Body of pancreas (tissue), 4 donors: ENCODE measurements around the gene ZNF574. TPM values are rescaled to one million over a fixed set of nuclear protein-coding genes. Genes with fewer than 3 reads are reported as not detected.

Experiments
- ATAC-seq: fragments of 150-250 bp; one replicate; pipeline ENCODE4 v1.9.1; 2016
- DNase-seq, 4 donors: peaks; one replicate each; pipeline ENCODE4 v3.0.0-alpha.2; 2019
- H3K27ac ChIP-seq, 4 donors: fragments of 200-600 bp; sonication (generic); 1 replicate in 3 of 4; 2 replicates in 1 of 4; pipeline versions ENCODE4 v1.5.1 to v1.6.1; 2016 to 2019; ENCODE audit warnings: mild to moderate bottlenecking in 1 of 4, mixed read lengths in 1 of 4, moderate library complexity in 1 of 4
- H3K27me3 ChIP-seq, 2 donors: fragments of 200-600 bp; sonication (generic); one replicate each; pipeline ENCODE4 v1.6.0; 2016; ENCODE audit warnings: mild to moderate bottlenecking in 1 of 2
- H3K36me3 ChIP-seq, 2 donors: fragments of 200-600 bp; sonication (generic); replicated peaks in 1 of 2; 2 replicates each; pipeline ENCODE4 v1.5.1; 2016; ENCODE audit warnings: low read depth in 2 of 2; ENCODE audit not compliant: insufficient read depth in 1 of 2
- H3K4me1 ChIP-seq: fragments of 200-600 bp; sonication (generic); one replicate; pipeline ENCODE4 v1.6.0; 2016
- H3K4me3 ChIP-seq, 2 donors: fragments of 200-600 bp; sonication (generic); 1 replicate in 1 of 2; 2 replicates in 1 of 2; pipeline ENCODE4 v1.5.1; 2016 to 2019
- H3K9me3 ChIP-seq, 3 donors: fragments of 200-600 bp; sonication (generic); 1 replicate in 2 of 3; 2 replicates in 1 of 3; pipeline ENCODE4 v1.5.1; 2016
- POLR2A ChIP-seq, 3 donors: fragments of 450-650 bp; IDR thresholded peaks; one replicate each; pipeline ENCODE4 v1.6.1; 2016; ENCODE audit warnings: antibody characterized with exemption in 3 of 3, mild to moderate bottlenecking in 2 of 3
- WGBS, 2 donors: methylation state at CpG; one replicate each; pipeline ENCODE4 v1.1.5; 2017; 5-methylcytosine and 5-hydroxymethylcytosine counted together
- intact Hi-C: fragments of 100-400 bp; cut with DNase I; formaldehyde crosslinking; loops from one replicate; pipeline ENCODE4 v1.15.1; 2023
- total RNA-seq, 2 donors: library from RNA; depleted of rRNA; stranded (reverse); fragments of >200 nt; gene quantifications; one replicate each; pipeline ENCODE4 v1.1.0, GENCODE V29; 2016
- TF ChIP-seq, protein P1 (sequence below), 7 experiments: fragments of 450-650 bp in 4 of 7; fragments of 200-600 bp in 3 of 7; sonication (generic) in 3 of 7; IDR thresholded peaks; one replicate each; pipeline ENCODE4 v1.5.1; 2016 to 2019; ENCODE audit warnings: antibody characterized with exemption in 7 of 7

Gene ZNF574, protein sequence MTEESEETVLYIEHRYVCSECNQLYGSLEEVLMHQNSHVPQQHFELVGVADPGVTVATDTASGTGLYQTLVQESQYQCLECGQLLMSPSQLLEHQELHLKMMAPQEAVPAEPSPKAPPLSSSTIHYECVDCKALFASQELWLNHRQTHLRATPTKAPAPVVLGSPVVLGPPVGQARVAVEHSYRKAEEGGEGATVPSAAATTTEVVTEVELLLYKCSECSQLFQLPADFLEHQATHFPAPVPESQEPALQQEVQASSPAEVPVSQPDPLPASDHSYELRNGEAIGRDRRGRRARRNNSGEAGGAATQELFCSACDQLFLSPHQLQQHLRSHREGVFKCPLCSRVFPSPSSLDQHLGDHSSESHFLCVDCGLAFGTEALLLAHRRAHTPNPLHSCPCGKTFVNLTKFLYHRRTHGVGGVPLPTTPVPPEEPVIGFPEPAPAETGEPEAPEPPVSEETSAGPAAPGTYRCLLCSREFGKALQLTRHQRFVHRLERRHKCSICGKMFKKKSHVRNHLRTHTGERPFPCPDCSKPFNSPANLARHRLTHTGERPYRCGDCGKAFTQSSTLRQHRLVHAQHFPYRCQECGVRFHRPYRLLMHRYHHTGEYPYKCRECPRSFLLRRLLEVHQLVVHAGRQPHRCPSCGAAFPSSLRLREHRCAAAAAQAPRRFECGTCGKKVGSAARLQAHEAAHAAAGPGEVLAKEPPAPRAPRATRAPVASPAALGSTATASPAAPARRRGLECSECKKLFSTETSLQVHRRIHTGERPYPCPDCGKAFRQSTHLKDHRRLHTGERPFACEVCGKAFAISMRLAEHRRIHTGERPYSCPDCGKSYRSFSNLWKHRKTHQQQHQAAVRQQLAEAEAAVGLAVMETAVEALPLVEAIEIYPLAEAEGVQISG
- 10 to 100 TPM in 1 of 2 donors, 1 to 10 TPM in 1; 8.6 to 14.2 TPM for total RNA-seq

DNA sequence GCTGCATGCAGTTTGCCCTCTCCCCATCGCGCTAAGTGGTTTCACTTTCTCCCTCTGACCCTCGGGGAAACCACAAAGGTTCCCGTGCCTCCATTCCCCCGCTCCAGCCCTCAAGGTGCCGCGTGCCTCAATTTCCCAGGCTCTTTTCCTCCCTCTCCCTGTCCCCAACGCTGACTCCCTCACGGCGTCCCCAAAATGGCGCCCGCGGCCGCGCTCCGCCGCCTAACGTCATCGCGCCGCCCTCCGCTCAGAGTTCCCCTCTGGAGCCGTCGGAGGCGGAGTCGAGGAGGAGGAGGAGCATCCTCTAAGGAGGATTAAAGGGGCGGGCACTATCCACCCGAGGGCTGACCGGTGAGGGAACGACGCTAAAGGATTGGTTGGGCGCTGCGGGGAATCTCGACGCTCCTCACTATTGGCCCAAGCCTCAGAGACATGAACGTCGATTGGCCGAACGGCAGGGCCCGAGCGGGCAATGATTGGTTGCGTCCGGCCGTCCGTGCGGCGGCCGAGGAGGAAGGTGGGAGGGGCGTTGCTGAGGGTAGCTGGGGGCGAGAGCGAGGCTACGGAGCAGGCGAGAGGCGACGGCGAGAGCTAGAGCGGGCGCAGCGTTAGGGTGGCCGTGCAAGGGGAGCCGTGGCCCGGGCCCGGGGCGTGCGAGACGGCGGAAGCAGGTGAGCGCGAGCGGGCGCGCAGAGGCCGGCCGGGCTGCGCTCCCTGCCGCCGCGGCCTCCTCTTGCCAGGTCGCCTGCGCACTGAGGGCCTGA, at the start of gene ZNF574:
Gene ZNF574 (plus strand): TSS at position 551 of the 764 bp plus-strand sequence. CDS start 2,441 bp downstream, outside the sequence.
- ATAC-seq = peak; percentile 98
- WGBS, 2 donors = 0 to 1% methylated on average over 41 to 80 of the region's 80 CpGs
- H3K27ac ChIP-seq = peak within 1 kb of the TSS; percentile 88 to 99 (median 96)
- peaks cover 15 to 16% of the 10 kb centered on the region in 2 donors for H3K36me3 ChIP-seq
- intact Hi-C loops = no loop called here
- DNase-seq = peak; percentile 99
- peaks cover 19% of the 10 kb centered on the region for H3K4me1 ChIP-seq
- no peaks in the 10 kb centered on the region for H3K27me3 ChIP-seq
- TF ChIP-seq POLR2A (IDR thresholded peaks at IDR 0.05) = peak; percentile 83 to 97 (median 95)
- TF ChIP-seq, protein P1, sequence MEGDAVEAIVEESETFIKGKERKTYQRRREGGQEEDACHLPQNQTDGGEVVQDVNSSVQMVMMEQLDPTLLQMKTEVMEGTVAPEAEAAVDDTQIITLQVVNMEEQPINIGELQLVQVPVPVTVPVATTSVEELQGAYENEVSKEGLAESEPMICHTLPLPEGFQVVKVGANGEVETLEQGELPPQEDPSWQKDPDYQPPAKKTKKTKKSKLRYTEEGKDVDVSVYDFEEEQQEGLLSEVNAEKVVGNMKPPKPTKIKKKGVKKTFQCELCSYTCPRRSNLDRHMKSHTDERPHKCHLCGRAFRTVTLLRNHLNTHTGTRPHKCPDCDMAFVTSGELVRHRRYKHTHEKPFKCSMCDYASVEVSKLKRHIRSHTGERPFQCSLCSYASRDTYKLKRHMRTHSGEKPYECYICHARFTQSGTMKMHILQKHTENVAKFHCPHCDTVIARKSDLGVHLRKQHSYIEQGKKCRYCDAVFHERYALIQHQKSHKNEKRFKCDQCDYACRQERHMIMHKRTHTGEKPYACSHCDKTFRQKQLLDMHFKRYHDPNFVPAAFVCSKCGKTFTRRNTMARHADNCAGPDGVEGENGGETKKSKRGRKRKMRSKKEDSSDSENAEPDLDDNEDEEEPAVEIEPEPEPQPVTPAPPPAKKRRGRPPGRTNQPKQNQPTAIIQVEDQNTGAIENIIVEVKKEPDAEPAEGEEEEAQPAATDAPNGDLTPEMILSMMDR (IDR thresholded peaks at IDR 0.05) = no peak
- H3K9me3 ChIP-seq = no peaks in the 10 kb centered on the region
- peak within 1 kb of the TSS; percentile 29 to 79 for H3K4me3 ChIP-seq

DNA sequence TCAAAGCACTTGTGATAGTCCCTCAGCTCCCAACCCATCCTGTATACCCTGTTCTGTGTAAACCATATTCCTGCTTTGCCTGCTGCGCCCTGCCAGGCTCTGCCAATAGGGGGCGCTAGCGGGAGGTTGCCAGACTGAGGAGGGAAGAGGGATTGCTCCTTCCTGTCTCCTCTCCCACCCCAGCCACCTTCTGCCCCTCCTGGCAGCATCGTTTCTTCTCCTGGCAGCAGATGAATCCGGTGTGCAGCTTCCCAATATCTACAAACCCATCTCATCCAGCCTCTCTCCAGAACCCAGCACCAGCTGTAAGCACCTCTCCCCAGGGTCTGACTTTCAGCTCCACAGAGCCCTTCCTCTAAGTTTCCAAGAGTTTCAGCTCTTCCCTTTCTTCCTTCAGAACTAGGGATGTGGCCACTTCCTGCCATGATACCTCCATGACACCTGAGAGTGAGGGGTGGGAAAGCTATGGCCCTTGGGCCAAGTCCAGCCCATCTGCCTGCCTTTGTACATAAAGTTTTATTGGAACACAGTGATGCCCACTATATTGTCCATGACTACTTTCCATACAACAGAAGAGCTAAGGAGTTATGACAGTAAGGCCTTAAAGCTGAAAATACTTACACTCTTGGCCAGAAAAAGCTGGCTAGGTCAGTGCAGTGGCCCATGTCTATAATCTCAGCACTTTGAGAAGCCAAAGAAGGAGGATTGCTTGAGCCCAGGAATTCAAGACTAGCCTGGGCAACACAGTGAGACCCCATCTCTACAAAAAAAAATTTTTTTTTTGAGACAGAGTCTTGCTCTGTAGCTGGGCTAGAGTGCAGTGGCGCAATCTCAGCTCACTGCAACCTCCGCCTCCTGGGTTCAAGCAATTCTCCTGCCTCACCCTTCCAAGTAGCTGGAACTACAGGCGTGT, 47.4 kb upstream of the ZNF574 start:
- no peak overlapping the region for H3K4me3 ChIP-seq
- H3K27me3 ChIP-seq = no peaks in the 10 kb centered on the region
- no peak overlapping the region for H3K27ac ChIP-seq
- H3K36me3 ChIP-seq = no peaks in the 10 kb centered on the region
- H3K4me1 ChIP-seq = no peaks in the 10 kb centered on the region
- 34 to 49% methylated on average over 7 to 8 of the region's 8 CpGs for WGBS, 2 donors
- ATAC-seq = no peak
- no peak for TF ChIP-seq POLR2A (IDR thresholded peaks at IDR 0.05)
- TF ChIP-seq, protein P1 (IDR thresholded peaks at IDR 0.05) = peak in 1 of 7 experiments; percentile 12
- DNase-seq = no peak
- intact Hi-C loops = no loop called here
- no peaks in the 10 kb centered on the region for H3K9me3 ChIP-seq

DNA sequence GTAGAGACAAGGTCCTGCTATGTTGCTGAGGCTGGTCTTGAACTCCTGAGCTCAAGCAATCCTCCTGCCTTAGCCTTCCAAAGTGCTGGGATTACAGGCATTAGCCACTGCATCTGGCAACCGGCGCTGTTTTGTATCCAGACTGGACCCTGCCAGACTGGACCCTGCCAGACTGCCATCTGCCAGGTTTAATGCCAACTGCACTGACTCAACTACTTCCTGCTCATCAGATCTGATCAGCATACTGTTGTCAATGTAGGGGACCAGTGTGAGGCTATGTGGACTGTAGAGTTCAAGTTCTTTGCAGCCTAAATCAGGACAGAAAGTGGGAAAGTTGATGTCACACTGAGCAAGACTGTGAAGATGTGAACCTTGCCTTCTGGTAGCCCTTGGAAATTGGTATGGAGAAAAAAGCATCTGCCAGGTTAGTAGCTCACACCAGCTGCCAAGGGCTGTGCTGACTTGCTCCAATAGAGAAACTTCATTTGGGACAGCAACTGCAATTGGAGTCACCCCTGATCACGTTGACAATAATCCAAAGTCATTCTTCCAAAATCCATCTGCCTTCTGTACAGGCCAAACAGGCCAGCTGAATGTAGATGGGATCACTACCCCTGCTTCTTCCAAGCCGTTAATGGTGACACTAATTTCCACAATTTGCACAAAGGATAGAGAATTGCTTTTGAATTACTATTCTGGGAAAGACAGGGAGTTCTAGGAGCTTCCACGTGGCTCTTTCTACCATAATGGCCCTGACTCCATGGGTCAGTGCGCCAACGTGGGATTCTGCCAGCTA, 45.1 kb upstream of the ZNF574 start:
- Histone ChIP-seq H3K4me1 (no peaks in the 10 kb centered on the region), H3K27ac (no peak overlapping the region), H3K4me3 (no peak overlapping the region), H3K9me3 (no peaks in the 10 kb centered on the region), H3K27me3 (no peaks in the 10 kb centered on the region), H3K36me3 (no peaks in the 10 kb centered on the region)
- 66 to 85% methylated on average over 6 to 7 of the region's 7 CpGs for WGBS, 2 donors
- no peak for TF ChIP-seq POLR2A (IDR thresholded peaks at IDR 0.05)
- TF ChIP-seq, protein P1 (IDR thresholded peaks at IDR 0.05) = no peak
- ATAC-seq = no peak
- DNase-seq = no peak
- intact Hi-C loops = no loop called here
